Small intestine (tissue), 7 donors: ENCODE measurements around the gene RFWD3. TPM values are rescaled to one million over a fixed set of nuclear protein-coding genes. Genes with fewer than 3 reads are reported as not detected.
"Not testable (repeated sequence)": the region's sequence is repeated elsewhere in the genome, so short reads cannot be mapped to it uniquely, and the experiment has no call there.

Experiments
- DNase-seq, 2 donors: peaks; one replicate each; pipeline versions ENCODE4 v3.0.0 to v3.0.0-alpha.2; 2013
- FAIRE-seq: peaks from 2 replicates; lab custom pipeline; 2012; peaks lifted over from hg19 to GRCh38; lab: Jason Lieb, UNC
- H3K27ac ChIP-seq, 3 donors: one replicate each; pipeline ENCODE4 v1.5.1; 2013; ENCODE audit warnings: low read length in 2 of 3, mild to moderate bottlenecking in 2 of 3, control low read depth in 1 of 3, inconsistent platforms in 1 of 3, low read depth in 1 of 3, moderate library complexity in 1 of 3
- H3K27me3 ChIP-seq, 3 donors: one replicate each; pipeline ENCODE4 v1.6.1; 2013; ENCODE audit warnings: low read length in 3 of 3, inconsistent platforms in 1 of 3; ENCODE audit not compliant: control insufficient read depth in 3 of 3, insufficient read depth in 3 of 3
- H3K36me3 ChIP-seq, 3 donors: one replicate each; pipeline ENCODE4 v1.6.1; 2013; ENCODE audit warnings: low read length in 3 of 3, inconsistent platforms in 1 of 3, low read depth in 1 of 3, mild to moderate bottlenecking in 1 of 3, moderate library complexity in 1 of 3; ENCODE audit not compliant: control insufficient read depth in 3 of 3, insufficient read depth in 2 of 3
- H3K4me1 ChIP-seq, 3 donors: one replicate each; pipeline ENCODE4 v1.6.1; 2013; ENCODE audit warnings: low read length in 2 of 3, inconsistent platforms in 1 of 3, low read depth in 1 of 3, mild to moderate bottlenecking in 1 of 3, moderate library complexity in 1 of 3; ENCODE audit not compliant: control insufficient read depth in 3 of 3, insufficient read depth in 2 of 3
- H3K4me3 ChIP-seq, 3 donors: one replicate each; pipeline ENCODE4 v1.5.1; 2013; ENCODE audit warnings: low read length in 3 of 3, control low read depth in 1 of 3, inconsistent platforms in 1 of 3, low read depth in 1 of 3, mild to moderate bottlenecking in 1 of 3, moderate library complexity in 1 of 3
- H3K9me3 ChIP-seq, 2 donors: one replicate each; pipeline ENCODE4 v1.6.1; 2013; ENCODE audit warnings: low read depth in 1 of 2, low read length in 1 of 2; ENCODE audit not compliant: control insufficient read depth in 2 of 2, insufficient read depth in 1 of 2
- WGBS, 3 donors: extraction: QIAGEN DNeasy Blood & Tissue Kit; methylation state at CpG; one replicate each; pipeline ENCODE4 v1.1.7; 2013; 5-methylcytosine and 5-hydroxymethylcytosine counted together
- polyA plus RNA-seq, 4 donors: library from polyadenylated mRNA; stranded (reverse) in 3 of 4; unstranded in 1 of 4; fragments of 200-250 nt in 3 of 4; fragments of 120-200 nt in 1 of 4; gene quantifications; one replicate each; pipeline versions ENCODE4 v1.2.1 to v1.2.3, GENCODE V29; 2013
- donor health status: healthy with polysubstance abuse.
- donor health status: control.
- donor health status: control.
- donor health status: Bipolar disorder and iron deficiency.
- donor health status: healthy.

Gene RFWD3
- polyA plus RNA-seq, 4 donors, result 5.8 to 19.4 (median 11.1) TPM

GRCh38 chr16:74659041-74659440 lies 7.6 kb downstream of the RFWD3 start:
- Histone ChIP-seq H3K27ac (no peak overlapping the region), H3K4me3 (no peak overlapping the region), H3K9me3 (no peaks in the 10 kb centered on the region), H3K4me1 (peaks cover 0 to 9% (median 3%) of the 10 kb centered on the region in 3 donors), H3K27me3 (no peaks in the 10 kb centered on the region), H3K36me3 (peaks cover 7 to 44% (median 16%) of the 10 kb centered on the region in 3 donors)
- no peak for FAIRE-seq
- DNase-seq, result no peak
- WGBS, 3 donors, result 89 to 92% (median 91%) methylated on average over 2 of the region's 2 CpGs

GRCh38 chr16:74657870-74658642 lies 8.6 kb downstream of the RFWD3 start:
- no peak for FAIRE-seq
- Histone ChIP-seq H3K4me1 (peaks cover 0 to 9% (median 3%) of the 10 kb centered on the region in 3 donors), H3K4me3 (no peak overlapping the region), H3K9me3 (no peaks in the 10 kb centered on the region), H3K27ac (no peak overlapping the region), H3K36me3 (peaks cover 3 to 41% (median 18%) of the 10 kb centered on the region in 3 donors), H3K27me3 (no peaks in the 10 kb centered on the region)
- WGBS, 3 donors, result 50 to 62% (median 56%) methylated on average over 5 of the region's 5 CpGs
- peak in 1 of 2 donors; percentile 10 for DNase-seq

- H3K27ac ChIP-seq, result no peak overlapping the region
- H3K9me3 ChIP-seq, result no peaks in the 10 kb centered on the region
- peaks cover 0 to 9% (median 3%) of the 10 kb centered on the region in 3 donors for H3K4me1 ChIP-seq
- 86 to 94% (median 92%) methylated on average over 3 of the region's 3 CpGs for WGBS, 3 donors
- H3K4me3 ChIP-seq, result no peak overlapping the region
- peaks cover 3 to 36% (median 7%) of the 10 kb centered on the region in 3 donors for H3K36me3 ChIP-seq
- DNase-seq, result no peak
- no peaks in the 10 kb centered on the region for H3K27me3 ChIP-seq
- FAIRE-seq, result no peak
Measured at GRCh38 chr16:74654536-74655050, 12.1 kb downstream of the RFWD3 start.

- H3K4me1 ChIP-seq, H3K27ac ChIP-seq, H3K4me3 ChIP-seq, DNase-seq, FAIRE-seq, H3K9me3 ChIP-seq, H3K27me3 ChIP-seq: not testable (repeated sequence)
- H3K36me3 ChIP-seq, result peaks cover 7 to 37% (median 12%) of the 10 kb centered on the region in 3 donors
- 97 to 100% (median 98%) methylated on average over 2 of the region's 2 CpGs for WGBS, 3 donors
Measured at GRCh38 chr16:74652883-74653282, 13.8 kb downstream of the RFWD3 start.

GRCh38 chr16:74652249-74652648 lies 14.4 kb downstream of the RFWD3 start:
- Histone ChIP-seq H3K4me1 (no peaks in the 10 kb centered on the region), H3K36me3 (peaks cover 8 to 40% (median 12%) of the 10 kb centered on the region in 3 donors), H3K27me3 (no peaks in the 10 kb centered on the region), H3K9me3 (no peaks in the 10 kb centered on the region), H3K4me3 (no peak overlapping the region), H3K27ac (no peak overlapping the region)
- FAIRE-seq, result no peak
- no peak for DNase-seq
- WGBS, 3 donors, result 62 to 77% (median 73%) methylated on average over 1 of the region's 1 CpG

GRCh38 chr16:74651841-74652240 lies 14.8 kb downstream of the RFWD3 start:
- 86 to 90% (median 87%) methylated on average over 2 of the region's 2 CpGs for WGBS, 3 donors
- no peaks in the 10 kb centered on the region for H3K27me3 ChIP-seq
- no peaks in the 10 kb centered on the region for H3K9me3 ChIP-seq
- DNase-seq (no peak), FAIRE-seq (no peak)
- peaks cover 10 to 43% (median 12%) of the 10 kb centered on the region in 3 donors for H3K36me3 ChIP-seq
- H3K4me3 ChIP-seq, result no peak overlapping the region
- H3K4me1 ChIP-seq, result no peaks in the 10 kb centered on the region
- H3K27ac ChIP-seq, result no peak overlapping the region

DNA sequence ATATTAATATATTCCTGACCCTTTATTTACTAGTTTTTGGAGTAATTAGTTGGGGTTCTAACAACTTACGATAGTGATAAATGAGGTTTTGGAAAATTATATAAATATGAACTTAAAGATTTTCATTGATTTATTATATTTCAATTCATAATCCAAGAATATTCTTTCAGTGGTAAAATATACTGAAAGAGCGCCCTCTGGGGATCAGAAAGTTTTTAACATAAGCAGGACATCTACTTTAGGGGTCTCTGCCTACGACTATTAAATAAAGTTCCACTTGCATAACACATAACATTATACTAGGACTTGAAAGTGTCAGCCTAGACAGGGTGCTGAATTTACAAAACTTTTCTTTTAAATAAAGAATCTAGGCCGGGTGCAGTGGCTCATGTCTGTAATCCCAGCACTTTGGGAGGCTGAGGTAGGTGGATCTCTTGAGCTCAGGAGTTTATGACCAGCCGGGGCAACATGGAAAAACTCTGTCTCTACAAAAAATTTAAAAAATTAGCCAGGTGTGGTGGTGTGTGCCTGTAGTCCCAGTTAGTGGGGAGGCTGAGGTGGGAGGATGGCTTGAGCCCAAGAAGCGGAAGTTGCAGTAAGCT lies 15.6 kb downstream of the RFWD3 start:
- 80 to 83% (median 81%) methylated on average over 6 of the region's 6 CpGs for WGBS, 3 donors

GRCh38 chr16:74649839-74650504 lies 16.7 kb downstream of the RFWD3 start:
- Histone ChIP-seq H3K27me3 (no peaks in the 10 kb centered on the region), H3K4me1 (no peaks in the 10 kb centered on the region), H3K4me3 (no peak overlapping the region), H3K36me3 (peaks cover 9 to 49% (median 14%) of the 10 kb centered on the region in 3 donors), H3K9me3 (no peaks in the 10 kb centered on the region), H3K27ac (no peak overlapping the region)
- 53 to 76% (median 62%) methylated on average over 1 of the region's 1 CpG for whole genome bisulfite sequencing, 3 donors
- FAIRE-seq (no peak), DNase-seq (no peak)

More for the DNA sequence above, 15.6 kb downstream of the RFWD3 start:
- peaks cover 9 to 47% (median 14%) of the 10 kb centered on the region in 3 donors for H3K36me3 ChIP-seq
- H3K4me3 ChIP-seq, result no peak overlapping the region
- no peaks in the 10 kb centered on the region for H3K4me1 ChIP-seq
- H3K27me3 ChIP-seq, result no peaks in the 10 kb centered on the region
- DNase-seq (no peak), FAIRE-seq (no peak)
- H3K27ac ChIP-seq, result no peak overlapping the region
- no peaks in the 10 kb centered on the region for H3K9me3 ChIP-seq
